SK-N-SH treated with all-trans-retinoic acid at 6 μM for 48 hours (cell line): Measurements from ENCODE around the gene RAB36.

Experiments
- RARB ChIP-seq: fragments of 250-450 bp; sonication (Bioruptor Pico); IDR thresholded peaks from 2 replicates; pipeline ENCODE4 v1.8.0; 2021; ENCODE audit warnings: mild to moderate bottlenecking, moderate library complexity
- TCF4 ChIP-seq: fragments of 250-450 bp; sonication (Bioruptor Pico); IDR thresholded peaks from 2 replicates; pipeline ENCODE4 v1.8.0; 2021; ENCODE audit warnings: mild to moderate bottlenecking, moderate library complexity, borderline replicate concordance
- TF ChIP-seq, protein P1 (sequence below): fragments of 250-450 bp; sonication (Bioruptor Pico); IDR thresholded peaks from 2 replicates; pipeline ENCODE4 v1.8.0; 2020; ENCODE audit warnings: mild to moderate bottlenecking, moderate library complexity, borderline replicate concordance
- TF ChIP-seq, protein P2 (sequence below): fragments of 250-450 bp; sonication (Bioruptor Pico); IDR thresholded peaks from 2 replicates; pipeline ENCODE4 v1.5.0; 2020; ENCODE audit warnings: mild to moderate bottlenecking, moderate library complexity
- TF ChIP-seq, protein P3 (sequence below): fragments of 250-450 bp; sonication (Bioruptor Pico); IDR thresholded peaks from 2 replicates; pipeline ENCODE4 v1.5.1; 2020; ENCODE audit warnings: low read depth, mild to moderate bottlenecking, moderate library complexity

DNA sequence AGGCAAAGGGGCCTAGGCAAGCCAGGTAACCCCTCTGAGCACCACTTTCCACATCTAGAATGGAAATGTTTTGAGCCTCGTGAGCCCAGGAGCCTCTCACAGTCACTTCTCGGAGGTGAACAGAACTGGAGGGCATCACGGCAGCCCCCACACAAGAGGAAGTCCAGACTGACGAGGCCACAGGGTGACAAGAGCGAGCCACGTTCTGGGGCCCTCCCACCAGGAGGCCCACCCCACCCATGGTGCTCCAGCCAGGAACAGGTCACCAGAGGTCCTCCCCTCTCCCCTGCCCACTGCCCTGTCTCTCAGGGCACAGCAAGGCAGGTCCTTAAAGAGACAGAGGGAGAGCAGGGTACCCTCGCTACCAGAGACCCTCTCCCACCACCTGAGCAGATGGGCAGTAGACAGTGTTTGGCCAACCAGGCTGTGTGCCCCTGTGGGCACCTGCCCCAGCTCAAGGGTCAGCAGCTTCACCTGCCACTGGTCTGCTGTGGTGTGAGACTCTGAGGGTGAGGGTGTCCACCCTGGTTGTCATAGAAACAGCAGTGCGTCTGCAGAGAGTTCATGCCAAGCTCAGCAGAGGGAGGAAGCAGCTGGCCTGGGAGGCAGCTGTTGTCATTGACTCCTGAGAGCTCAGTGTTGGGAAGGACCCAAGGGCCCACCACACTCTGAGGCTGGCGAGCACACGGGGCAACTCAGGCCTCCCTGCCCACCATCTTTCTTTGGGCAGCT is 34.9 kb upstream of the RAB36 start:
- TF ChIP-seq RARB (CRISPR knock-in tag) (no peak), TCF4 (CRISPR knock-in tag) (no peak)
- TF ChIP-seq, protein P1, sequence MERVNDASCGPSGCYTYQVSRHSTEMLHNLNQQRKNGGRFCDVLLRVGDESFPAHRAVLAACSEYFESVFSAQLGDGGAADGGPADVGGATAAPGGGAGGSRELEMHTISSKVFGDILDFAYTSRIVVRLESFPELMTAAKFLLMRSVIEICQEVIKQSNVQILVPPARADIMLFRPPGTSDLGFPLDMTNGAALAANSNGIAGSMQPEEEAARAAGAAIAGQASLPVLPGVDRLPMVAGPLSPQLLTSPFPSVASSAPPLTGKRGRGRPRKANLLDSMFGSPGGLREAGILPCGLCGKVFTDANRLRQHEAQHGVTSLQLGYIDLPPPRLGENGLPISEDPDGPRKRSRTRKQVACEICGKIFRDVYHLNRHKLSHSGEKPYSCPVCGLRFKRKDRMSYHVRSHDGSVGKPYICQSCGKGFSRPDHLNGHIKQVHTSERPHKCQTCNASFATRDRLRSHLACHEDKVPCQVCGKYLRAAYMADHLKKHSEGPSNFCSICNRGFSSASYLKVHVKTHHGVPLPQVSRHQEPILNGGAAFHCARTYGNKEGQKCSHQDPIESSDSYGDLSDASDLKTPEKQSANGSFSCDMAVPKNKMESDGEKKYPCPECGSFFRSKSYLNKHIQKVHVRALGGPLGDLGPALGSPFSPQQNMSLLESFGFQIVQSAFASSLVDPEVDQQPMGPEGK (CRISPR knock-in tag) = no peak
- TF ChIP-seq, protein P2, sequence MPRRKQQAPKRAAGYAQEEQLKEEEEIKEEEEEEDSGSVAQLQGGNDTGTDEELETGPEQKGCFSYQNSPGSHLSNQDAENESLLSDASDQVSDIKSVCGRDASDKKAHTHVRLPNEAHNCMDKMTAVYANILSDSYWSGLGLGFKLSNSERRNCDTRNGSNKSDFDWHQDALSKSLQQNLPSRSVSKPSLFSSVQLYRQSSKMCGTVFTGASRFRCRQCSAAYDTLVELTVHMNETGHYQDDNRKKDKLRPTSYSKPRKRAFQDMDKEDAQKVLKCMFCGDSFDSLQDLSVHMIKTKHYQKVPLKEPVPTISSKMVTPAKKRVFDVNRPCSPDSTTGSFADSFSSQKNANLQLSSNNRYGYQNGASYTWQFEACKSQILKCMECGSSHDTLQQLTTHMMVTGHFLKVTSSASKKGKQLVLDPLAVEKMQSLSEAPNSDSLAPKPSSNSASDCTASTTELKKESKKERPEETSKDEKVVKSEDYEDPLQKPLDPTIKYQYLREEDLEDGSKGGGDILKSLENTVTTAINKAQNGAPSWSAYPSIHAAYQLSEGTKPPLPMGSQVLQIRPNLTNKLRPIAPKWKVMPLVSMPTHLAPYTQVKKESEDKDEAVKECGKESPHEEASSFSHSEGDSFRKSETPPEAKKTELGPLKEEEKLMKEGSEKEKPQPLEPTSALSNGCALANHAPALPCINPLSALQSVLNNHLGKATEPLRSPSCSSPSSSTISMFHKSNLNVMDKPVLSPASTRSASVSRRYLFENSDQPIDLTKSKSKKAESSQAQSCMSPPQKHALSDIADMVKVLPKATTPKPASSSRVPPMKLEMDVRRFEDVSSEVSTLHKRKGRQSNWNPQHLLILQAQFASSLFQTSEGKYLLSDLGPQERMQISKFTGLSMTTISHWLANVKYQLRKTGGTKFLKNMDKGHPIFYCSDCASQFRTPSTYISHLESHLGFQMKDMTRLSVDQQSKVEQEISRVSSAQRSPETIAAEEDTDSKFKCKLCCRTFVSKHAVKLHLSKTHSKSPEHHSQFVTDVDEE (CRISPR knock-in tag) = no peak
- TF ChIP-seq, protein P3, sequence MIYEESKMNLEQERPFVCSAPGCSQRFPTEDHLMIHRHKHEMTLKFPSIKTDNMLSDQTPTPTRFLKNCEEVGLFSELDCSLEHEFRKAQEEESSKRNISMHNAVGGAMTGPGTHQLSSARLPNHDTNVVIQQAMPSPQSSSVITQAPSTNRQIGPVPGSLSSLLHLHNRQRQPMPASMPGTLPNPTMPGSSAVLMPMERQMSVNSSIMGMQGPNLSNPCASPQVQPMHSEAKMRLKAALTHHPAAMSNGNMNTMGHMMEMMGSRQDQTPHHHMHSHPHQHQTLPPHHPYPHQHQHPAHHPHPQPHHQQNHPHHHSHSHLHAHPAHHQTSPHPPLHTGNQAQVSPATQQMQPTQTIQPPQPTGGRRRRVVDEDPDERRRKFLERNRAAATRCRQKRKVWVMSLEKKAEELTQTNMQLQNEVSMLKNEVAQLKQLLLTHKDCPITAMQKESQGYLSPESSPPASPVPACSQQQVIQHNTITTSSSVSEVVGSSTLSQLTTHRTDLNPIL (CRISPR knock-in tag) = no peak
